Measurements from ENCODE around the gene CFAP77. TPM values are rescaled to one million over a fixed set of nuclear protein-coding genes. Genes with fewer than 3 reads are reported as not detected.

The CFAP77 gene
- total RNA-seq, 1 donor from 2014 or later: not detected

DNA sequence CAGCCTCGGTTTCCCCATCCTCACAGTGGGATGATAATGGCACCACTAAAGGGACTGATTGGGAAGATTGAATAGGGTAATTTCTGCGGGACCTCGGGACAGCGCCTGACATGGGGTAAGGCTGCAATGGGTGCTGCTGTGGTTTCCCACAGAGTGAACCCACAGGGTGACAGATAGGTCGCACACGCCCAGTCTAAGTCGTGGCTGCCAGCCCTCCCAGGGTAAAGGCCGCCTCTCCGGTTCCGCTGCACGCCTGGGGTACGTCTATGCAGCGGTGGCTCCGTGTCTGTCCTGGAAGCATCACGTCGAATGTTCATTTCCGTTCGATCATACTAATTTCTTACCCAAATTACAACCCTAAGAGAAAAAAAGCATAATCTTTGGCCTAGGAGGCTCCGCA is 631 bp downstream of the CFAP77 start:
- Histone ChIP-seq H3K27ac (no peak overlapping the region), H3K27me3 (peaks cover 52% of the 10 kb centered on the region), H3K4me1 (peaks cover 23% of the 10 kb centered on the region), H3K4me3 (peak overlapping the region; percentile 53), H3K9me3 (no peaks in the 10 kb centered on the region), H3K36me3 (no peaks in the 10 kb centered on the region)
- ATAC-seq (peak; percentile 22), DNase-seq (no peak)
- intact Hi-C loops (cut with DNase I): no loop called here
- TF ChIP-seq, protein P1, sequence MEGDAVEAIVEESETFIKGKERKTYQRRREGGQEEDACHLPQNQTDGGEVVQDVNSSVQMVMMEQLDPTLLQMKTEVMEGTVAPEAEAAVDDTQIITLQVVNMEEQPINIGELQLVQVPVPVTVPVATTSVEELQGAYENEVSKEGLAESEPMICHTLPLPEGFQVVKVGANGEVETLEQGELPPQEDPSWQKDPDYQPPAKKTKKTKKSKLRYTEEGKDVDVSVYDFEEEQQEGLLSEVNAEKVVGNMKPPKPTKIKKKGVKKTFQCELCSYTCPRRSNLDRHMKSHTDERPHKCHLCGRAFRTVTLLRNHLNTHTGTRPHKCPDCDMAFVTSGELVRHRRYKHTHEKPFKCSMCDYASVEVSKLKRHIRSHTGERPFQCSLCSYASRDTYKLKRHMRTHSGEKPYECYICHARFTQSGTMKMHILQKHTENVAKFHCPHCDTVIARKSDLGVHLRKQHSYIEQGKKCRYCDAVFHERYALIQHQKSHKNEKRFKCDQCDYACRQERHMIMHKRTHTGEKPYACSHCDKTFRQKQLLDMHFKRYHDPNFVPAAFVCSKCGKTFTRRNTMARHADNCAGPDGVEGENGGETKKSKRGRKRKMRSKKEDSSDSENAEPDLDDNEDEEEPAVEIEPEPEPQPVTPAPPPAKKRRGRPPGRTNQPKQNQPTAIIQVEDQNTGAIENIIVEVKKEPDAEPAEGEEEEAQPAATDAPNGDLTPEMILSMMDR (IDR thresholded peaks at IDR 0.05): no peak

- no peak overlapping the region for H3K27ac ChIP-seq
- no peaks in the 10 kb centered on the region for H3K36me3 ChIP-seq
- TF ChIP-seq, protein P1 (IDR thresholded peaks at IDR 0.05): peak; percentile 56
- peak overlapping the region; percentile 53 for H3K4me3 ChIP-seq
- ATAC-seq: peak; percentile 58
- intact Hi-C loops (cut with DNase I): no loop called here
- peaks cover 57% of the 10 kb centered on the region for H3K27me3 ChIP-seq
- H3K9me3 ChIP-seq: no peaks in the 10 kb centered on the region
- DNase-seq: peak; percentile 74
- H3K4me1 ChIP-seq: peaks cover 19% of the 10 kb centered on the region
These were observed 1.1 kb downstream of the CFAP77 start for GRCh38 chr9:132411091-132411508.

DNA sequence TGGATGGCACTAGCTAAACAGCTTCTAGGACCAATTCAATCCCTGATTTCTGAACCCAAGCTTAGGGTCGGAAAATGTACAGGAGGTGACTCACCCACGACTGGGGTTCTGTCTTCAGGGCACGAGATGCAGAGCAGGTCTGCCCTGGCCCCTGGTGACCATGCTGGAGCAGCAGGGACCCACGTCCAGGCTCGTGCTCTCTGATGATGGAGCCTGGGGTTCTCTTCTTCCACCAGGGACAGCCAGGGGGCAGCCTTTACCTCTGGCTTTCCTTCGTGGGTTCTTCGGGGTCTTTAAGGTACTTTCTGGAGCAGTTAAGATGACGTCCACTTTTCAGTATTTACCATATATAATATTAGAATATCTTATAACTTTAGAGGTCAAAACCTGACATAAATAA is 2.1 kb downstream of the CFAP77 start:
- TF ChIP-seq, protein P1 (IDR thresholded peaks at IDR 0.05): peak; percentile 54
- H3K9me3 ChIP-seq: no peaks in the 10 kb centered on the region
- H3K27me3 ChIP-seq: peaks cover 67% of the 10 kb centered on the region
- H3K27ac ChIP-seq: no peak overlapping the region
- H3K36me3 ChIP-seq: no peaks in the 10 kb centered on the region
- intact Hi-C loops (cut with DNase I): no loop called here
- H3K4me3 ChIP-seq: no peak overlapping the region
- ATAC-seq (peak; percentile 22), DNase-seq (no peak)
- H3K4me1 ChIP-seq: peaks cover 19% of the 10 kb centered on the region

DNA sequence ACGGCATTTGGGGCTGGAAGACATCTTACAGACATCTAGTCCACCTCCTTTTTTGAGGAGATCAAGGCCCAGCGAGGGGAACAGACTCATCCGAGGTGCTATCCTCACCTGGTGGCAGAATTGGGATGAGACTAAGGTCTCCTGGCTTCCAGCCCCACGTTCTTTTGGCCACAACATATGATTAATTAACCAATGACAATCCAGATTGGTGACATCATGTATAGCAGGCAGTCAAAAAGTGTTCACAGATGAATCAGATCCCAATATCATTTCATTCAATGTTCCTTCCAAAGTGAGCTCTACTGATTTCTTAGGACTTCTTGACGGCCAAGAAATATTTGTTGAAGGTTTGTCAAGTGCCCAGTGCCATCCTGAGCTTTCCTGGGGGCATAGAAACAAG is 3.9 kb downstream of the CFAP77 start:
- Histone ChIP-seq H3K9me3 (no peaks in the 10 kb centered on the region), H3K4me1 (peaks cover 19% of the 10 kb centered on the region), H3K36me3 (no peaks in the 10 kb centered on the region), H3K27me3 (peaks cover 77% of the 10 kb centered on the region), H3K27ac (no peak overlapping the region), H3K4me3 (no peak overlapping the region)
- TF ChIP-seq, protein P1 (IDR thresholded peaks at IDR 0.05): no peak
- intact Hi-C loops (cut with DNase I): no loop called here
- ATAC-seq (no peak), DNase-seq (no peak)

- no peaks in the 10 kb centered on the region for H3K36me3 ChIP-seq
- H3K27ac ChIP-seq: no peak overlapping the region
- no peaks in the 10 kb centered on the region for H3K9me3 ChIP-seq
- H3K27me3 ChIP-seq: peaks cover 77% of the 10 kb centered on the region
- H3K4me1 ChIP-seq: peaks cover 19% of the 10 kb centered on the region
- DNase-seq: no peak
- intact Hi-C loops (cut with DNase I): no loop called here
- no peak for ATAC-seq
- H3K4me3 ChIP-seq: no peak overlapping the region
- TF ChIP-seq, protein P1 (IDR thresholded peaks at IDR 0.05): no peak
These were observed 4.7 kb downstream of the CFAP77 start for GRCh38 chr9:132414731-132415130.

DNA sequence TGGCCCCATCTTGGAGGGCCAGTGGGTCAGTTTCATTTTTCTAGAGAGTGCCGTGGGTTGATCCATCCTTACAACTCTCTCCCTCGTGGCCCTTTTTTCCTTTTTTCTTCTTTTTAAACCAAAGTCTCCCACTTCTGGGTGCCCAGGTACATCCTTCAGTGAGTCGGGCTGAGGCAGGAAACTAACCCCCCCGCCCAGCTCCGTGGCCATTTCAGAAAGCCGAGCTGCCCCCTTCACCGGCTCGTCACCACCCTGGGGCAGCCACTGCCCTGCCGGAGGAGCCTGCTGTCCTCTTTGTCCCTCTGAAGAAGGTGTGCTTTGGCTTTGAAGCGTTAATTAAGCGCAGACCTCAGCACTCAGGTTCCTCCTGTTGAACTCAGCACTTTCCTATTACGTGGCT is 5.2 kb downstream of the CFAP77 start:
- Histone ChIP-seq H3K4me1 (peaks cover 14% of the 10 kb centered on the region), H3K9me3 (no peaks in the 10 kb centered on the region), H3K27ac (no peak overlapping the region), H3K36me3 (no peaks in the 10 kb centered on the region), H3K4me3 (no peak overlapping the region), H3K27me3 (peaks cover 79% of the 10 kb centered on the region)
- intact Hi-C loops (cut with DNase I): no loop called here
- TF ChIP-seq, protein P1 (IDR thresholded peaks at IDR 0.05): no peak
- no peak for ATAC-seq
- DNase-seq: no peak
